Common myeloid progenitor, CD34-positive (primary cell): ENCODE results near the gene UBE2K.
"Not testable (repeated sequence)": the region's sequence is repeated elsewhere in the genome, so short reads cannot be mapped to it uniquely, and the experiment has no call there.

Experiments used
- CTCF ChIA-PET: fragments of 350-600 bp; sonication (Branson Sonifier 250); formaldehyde crosslinking; loops from one replicate; lab custom pipeline; 2021; ENCODE audit warnings: antibody characterized with exemption; lab: Charles Lee
- POLR2A ChIA-PET: fragments of 350-600 bp; sonication (Branson Sonifier 250); formaldehyde crosslinking; loops from one replicate; lab custom pipeline; 2021; ENCODE audit warnings: antibody characterized with exemption; lab: Charles Lee
- DNase-seq, 3 donors: peaks; one replicate each; pipeline versions ENCODE4 v3.0.0 to v3.0.0-alpha.2; 2013
- H3K27ac ChIP-seq, 2 experiments: 1 replicate in 1 of 2; 2 replicates in 1 of 2; pipeline ENCODE4 v1.7.0; 2013; ENCODE audit warnings: inconsistent platforms in 2 of 2, low read length in 2 of 2, mild to moderate bottlenecking in 2 of 2, low read depth in 1 of 2, moderate library complexity in 1 of 2; ENCODE audit not compliant: severe bottlenecking in 2 of 2, insufficient read depth in 1 of 2, poor library complexity in 1 of 2
- H3K27me3 ChIP-seq, 5 experiments: replicated peaks in 2 of 5; 1 replicate in 3 of 5; 2 replicates in 2 of 5; pipeline versions ENCODE4 v1.6.1 to v1.7.0; 2013; ENCODE audit warnings: low read length in 4 of 5, mild to moderate bottlenecking in 2 of 5, moderate library complexity in 2 of 5, inconsistent platforms in 1 of 5; ENCODE audit not compliant: insufficient read depth in 5 of 5, control insufficient read depth in 4 of 5
- H3K36me3 ChIP-seq, 4 experiments: 1 replicate in 2 of 4; 2 replicates in 2 of 4; pipeline versions ENCODE4 v1.6.1 to v1.7.0; 2013; ENCODE audit warnings: low read length in 3 of 4, control low read depth in 1 of 4, mild to moderate bottlenecking in 1 of 4; ENCODE audit not compliant: control insufficient read depth in 4 of 4, insufficient read depth in 4 of 4
- H3K4me1 ChIP-seq, 4 experiments: 1 replicate in 3 of 4; 2 replicates in 1 of 4; pipeline versions ENCODE4 v1.6.1 to v1.7.1; 2013; ENCODE audit warnings: low read length in 3 of 4, mild to moderate bottlenecking in 3 of 4, control low read depth in 1 of 4, inconsistent platforms in 1 of 4, moderate library complexity in 1 of 4; ENCODE audit not compliant: control insufficient read depth in 4 of 4, insufficient read depth in 4 of 4; ENCODE audit errors: control extremely low read depth in 1 of 4
- H3K4me3 ChIP-seq, 7 experiments: 1 replicate in 4 of 7; 2 replicates in 3 of 7; pipeline versions ENCODE4 v1.5.1 to v1.7.0; 2013; ENCODE audit warnings: mild to moderate bottlenecking in 7 of 7, low read length in 6 of 7, moderate library complexity in 6 of 7, inconsistent platforms in 2 of 7, low read depth in 2 of 7, control low read depth in 1 of 7; ENCODE audit not compliant: insufficient read depth in 4 of 7, control insufficient read depth in 1 of 7; ENCODE audit errors: extremely low read depth in 1 of 7
- H3K9me3 ChIP-seq, 5 experiments: 1 replicate in 4 of 5; 2 replicates in 1 of 5; pipeline versions ENCODE4 v1.6.1 to v1.7.1; 2013; ENCODE audit warnings: low read length in 4 of 5, mild to moderate bottlenecking in 2 of 5, inconsistent platforms in 1 of 5, low read depth in 1 of 5, moderate library complexity in 1 of 5; ENCODE audit not compliant: control insufficient read depth in 4 of 5, insufficient read depth in 2 of 5; ENCODE audit errors: control extremely low read depth in 1 of 5
- WGBS: methylation state at CpG from one replicate; pipeline ENCODE4 v1.1.5; 2013; ENCODE audit not compliant: insufficient coverage; 5-methylcytosine and 5-hydroxymethylcytosine counted together

Gene UBE2K

DNA sequence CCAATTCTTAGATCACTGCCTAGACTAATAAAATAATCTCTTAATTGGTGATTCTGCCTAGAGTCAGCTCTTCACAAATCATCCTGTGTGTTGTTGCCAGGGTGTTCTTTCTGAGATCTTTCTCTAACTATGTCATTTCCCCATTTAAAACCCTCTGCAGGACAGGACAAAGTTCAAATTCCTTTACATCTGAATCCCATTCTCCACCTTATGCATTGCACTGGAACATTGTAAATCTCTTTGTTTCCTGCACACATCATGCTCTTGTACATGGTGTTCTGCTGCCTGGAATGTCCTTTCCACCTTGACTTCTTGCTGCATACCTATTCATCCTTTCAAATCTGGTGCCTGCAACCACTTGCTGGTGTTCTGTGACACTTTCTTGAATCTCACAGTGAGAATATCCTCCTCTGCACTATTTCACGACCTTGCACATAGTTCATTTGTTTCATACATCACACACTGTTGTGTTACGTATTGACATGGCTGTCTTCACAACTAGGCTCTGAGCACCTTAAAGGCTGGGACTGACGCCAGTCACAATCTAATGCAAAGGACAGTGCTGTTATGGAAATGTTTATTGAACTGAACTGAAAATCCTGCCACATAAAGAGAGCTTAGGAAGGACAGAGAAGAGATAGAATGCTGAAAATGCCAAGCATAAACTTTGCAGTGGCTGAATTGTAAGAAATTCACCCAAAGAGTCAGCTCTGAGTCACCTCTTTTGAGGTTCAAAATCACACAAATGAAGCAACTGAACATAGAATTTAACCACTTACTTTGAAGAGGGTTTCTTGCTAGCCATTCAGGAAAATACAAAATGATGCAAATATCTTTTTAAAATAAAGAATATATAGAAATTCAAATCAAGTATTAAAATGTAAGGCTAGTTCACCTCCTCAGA lies 32.9 kb upstream of the UBE2K start:
- Histone ChIP-seq H3K27ac (no peak overlapping the region), H3K4me1 (no peaks in the 10 kb centered on the region), H3K9me3 (no peaks in the 10 kb centered on the region), H3K36me3 (no peaks in the 10 kb centered on the region), H3K4me3 (no peak overlapping the region), H3K27me3 (no peaks in the 10 kb centered on the region)
- ChIA-PET CTCF (interaction anchor here (1.4 to 1.5 kb wide), 2 partner anchors 10 to 16 kb away, joined by 3 to 4 read pairs; no protein-coding TSS in a partner anchor), POLR2A (no interaction called here)
- DNase-seq, result no peak
- WGBS, result 96% methylated on average over 2 of the region's 3 CpGs

GRCh38 chr4:39667706-39668105 lies 30.2 kb upstream of the UBE2K start:
- Histone ChIP-seq H3K4me3 (no peak overlapping the region), H3K27ac (no peak overlapping the region), H3K27me3 (no peaks in the 10 kb centered on the region), H3K4me1 (no peaks in the 10 kb centered on the region), H3K9me3 (no peaks in the 10 kb centered on the region), H3K36me3 (no peaks in the 10 kb centered on the region)
- no CpG with 5 or more reads among the region's 1 CpG for WGBS
- ChIA-PET CTCF (no interaction called here), POLR2A (no interaction called here)
- no peak for DNase-seq

GRCh38 chr4:39668887-39669286 lies 29.0 kb upstream of the UBE2K start:
- POLR2A ChIA-PET, result interaction anchor here (0.6 kb wide), 1 partner anchor 13 kb away, joined by 4 read pairs; no protein-coding TSS in a partner anchor
- no peaks in the 10 kb centered on the region for H3K4me1 ChIP-seq
- H3K4me3 ChIP-seq, result no peak overlapping the region
- DNase-seq, result peak in 2 of 3 donors; percentile 9 to 33
- no peaks in the 10 kb centered on the region for H3K27me3 ChIP-seq
- no peak overlapping the region for H3K27ac ChIP-seq
- CTCF ChIA-PET, result interaction anchor here (1.0 kb wide), 1 partner anchor 181 kb away, joined by 4 read pairs; no protein-coding TSS in a partner anchor
- no peaks in the 10 kb centered on the region for H3K36me3 ChIP-seq
- no peaks in the 10 kb centered on the region for H3K9me3 ChIP-seq
- WGBS, result 50% methylated on average over 1 of the region's 2 CpGs

- CTCF ChIA-PET, result interaction anchor here (1.2 kb wide), 1 partner anchor 12 kb away, joined by 3 read pairs; no protein-coding TSS in a partner anchor
- H3K27me3 ChIP-seq, DNase-seq, H3K4me1 ChIP-seq, H3K36me3 ChIP-seq, POLR2A ChIA-PET, H3K4me3 ChIP-seq, H3K27ac ChIP-seq, H3K9me3 ChIP-seq: not testable (repeated sequence)
- WGBS, result no CpG with 5 or more reads among the region's 1 CpG
Measured at GRCh38 chr4:39670296-39670695, 27.6 kb upstream of the UBE2K start.

- H3K27me3 ChIP-seq, H3K9me3 ChIP-seq, H3K4me1 ChIP-seq, H3K27ac ChIP-seq, H3K36me3 ChIP-seq, POLR2A ChIA-PET, DNase-seq, H3K4me3 ChIP-seq: not testable (repeated sequence)
- CTCF ChIA-PET, result interaction anchor here (0.7 kb wide), 1 partner anchor 101 kb away, joined by 3 read pairs; no protein-coding TSS in a partner anchor
- WGBS, result no CpG with 5 or more reads among the region's 10 CpGs
Measured at GRCh38 chr4:39675681-39676080, 22.3 kb upstream of the UBE2K start.

GRCh38 chr4:39681003-39681402 lies 16.9 kb upstream of the UBE2K start:
- H3K36me3 ChIP-seq, DNase-seq, H3K4me3 ChIP-seq, POLR2A ChIA-PET, H3K4me1 ChIP-seq, H3K9me3 ChIP-seq, H3K27me3 ChIP-seq, H3K27ac ChIP-seq: not testable (repeated sequence)
- WGBS, result 100% methylated on average over 2 of the region's 2 CpGs
- CTCF ChIA-PET, result interaction anchor here (1.9 kb wide), 1 partner anchor 15 kb away, joined by 4 read pairs; no protein-coding TSS in a partner anchor

DNA sequence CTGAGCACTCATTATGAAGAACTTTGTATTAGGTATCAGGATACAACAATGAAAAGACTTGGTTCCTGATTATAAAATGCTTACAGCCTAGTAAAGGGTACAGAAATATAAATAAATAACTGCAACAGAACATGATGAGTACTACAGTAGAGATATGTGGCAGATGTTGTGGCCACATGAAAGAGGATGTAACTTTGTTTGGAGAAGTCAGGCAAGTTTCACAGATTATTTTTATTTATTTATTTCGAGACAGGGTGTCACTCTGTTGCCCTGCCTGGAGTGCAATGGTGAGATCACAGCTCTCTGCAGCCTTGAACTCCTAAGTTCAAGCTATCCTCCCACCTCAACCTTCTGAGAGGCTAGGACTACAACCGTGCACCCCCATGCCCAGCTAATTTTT lies 15.8 kb upstream of the UBE2K start:
- POLR2A ChIA-PET, result interaction anchor here (0.6 kb wide), 1 partner anchor 442 kb away, joined by 3 read pairs; no protein-coding TSS in a partner anchor
- Histone ChIP-seq H3K9me3 (no peaks in the 10 kb centered on the region), H3K4me1 (no peaks in the 10 kb centered on the region), H3K36me3 (no peaks in the 10 kb centered on the region), H3K4me3 (no peak overlapping the region), H3K27me3 (no peaks in the 10 kb centered on the region), H3K27ac (no peak overlapping the region)
- CTCF ChIA-PET, result interaction anchor here (1.5 kb wide), 1 partner anchor 11 kb away, joined by 3 read pairs; no protein-coding TSS in a partner anchor
- DNase-seq, result peak in 2 of 3 donors; percentile 34 to 45
- 92% methylated on average over 1 of the region's 2 CpGs for WGBS
